HEK293 (cell line): Measurements from ENCODE around the gene TMEM151A.
"Not testable (repeated sequence)": the region's sequence is repeated elsewhere in the genome, so short reads cannot be mapped to it uniquely, and the experiment has no call there.

ENCODE experiments used
- CTCF ChIA-PET: fragments of 350-600 bp; formaldehyde crosslinking; extraction: SDS; loops from one replicate; lab custom pipeline; 2021; ENCODE audit warnings: antibody characterized with exemption; lab: Yijun Ruan, JAX
- POLR2A ChIA-PET: fragments of 300-600 bp; formaldehyde crosslinking; extraction: SDS; loops from one replicate; lab custom pipeline; 2020; ENCODE audit warnings: antibody characterized with exemption, inconsistent platforms; lab: Yijun Ruan, JAX
- H3K27ac ChIP-seq: fragments of 200-500 bp; sonication (Bioruptor generic); 2 replicates; pipeline ENCODE4 v1.5.1; 2014; ENCODE audit warnings: low read depth, low read length, control low read depth, inconsistent platforms; ENCODE audit errors: extremely low read depth
- H3K36me3 ChIP-seq, 2 experiments: fragments of 200-500 bp in 1 of 2; sonication (Bioruptor generic) in 1 of 2; 1 replicate in 1 of 2; 2 replicates in 1 of 2; pipeline ENCODE4 v1.5.1; 2014 to 2017; ENCODE audit warnings: inconsistent platforms in 2 of 2, low read length in 2 of 2; ENCODE audit not compliant: control insufficient read depth in 2 of 2, insufficient read depth in 1 of 2
- H3K4me1 ChIP-seq: fragments of 200-500 bp; sonication (Bioruptor generic); 2 replicates; pipeline ENCODE4 v1.5.1; 2014; ENCODE audit warnings: mild to moderate bottlenecking, low read length, inconsistent platforms; ENCODE audit not compliant: control insufficient read depth, insufficient read depth
- H3K4me3 ChIP-seq: 2 replicates; pipeline ENCODE4 v1.5.1; 2011; ENCODE audit warnings: low read depth, mild to moderate bottlenecking, control low read depth, low read length, moderate library complexity
- H3K9me3 ChIP-seq: fragments of 200-500 bp; sonication (Bioruptor generic); 2 replicates; pipeline ENCODE4 v1.5.1; 2014; ENCODE audit warnings: low read depth, low read length, inconsistent platforms; ENCODE audit not compliant: control insufficient read depth, insufficient read depth
- BCL11A ChIP-seq: fragments of 450-650 bp; formaldehyde crosslinking; IDR thresholded peaks from 2 replicates; pipeline ENCODE4 v1.5.1; 2016; ENCODE audit warnings: low read depth, missing biosample characterization, missing genetic modification characterization
- OVOL3 ChIP-seq: fragments of 450-650 bp; formaldehyde crosslinking; IDR thresholded peaks from 2 replicates; pipeline ENCODE4 v1.5.1; 2016; ENCODE audit warnings: missing biosample characterization, missing genetic modification characterization
- PATZ1 ChIP-seq: fragments of 450-650 bp; formaldehyde crosslinking; IDR thresholded peaks from 2 replicates; pipeline ENCODE4 v1.5.1; 2016; ENCODE audit warnings: missing biosample characterization, missing genetic modification characterization
- SETDB1 ChIP-seq: IDR thresholded peaks from one replicate; pipeline ENCODE4 v1.6.1; 2017; ENCODE audit warnings: mild to moderate bottlenecking, low read length, moderate library complexity, mixed read lengths; ENCODE audit not compliant: insufficient read length
- ZBTB17 ChIP-seq: fragments of 450-650 bp; formaldehyde crosslinking; IDR thresholded peaks from 2 replicates; pipeline ENCODE4 v1.5.1; 2016; ENCODE audit warnings: missing biosample characterization, missing genetic modification characterization
- ZBTB48 ChIP-seq: fragments of 450-650 bp; formaldehyde crosslinking; IDR thresholded peaks from 2 replicates; pipeline ENCODE4 v1.5.1; 2016; ENCODE audit warnings: missing biosample characterization, missing genetic modification characterization
- ZNF112 ChIP-seq: fragments of 450-650 bp; formaldehyde crosslinking; IDR thresholded peaks from 2 replicates; pipeline ENCODE4 v1.5.0; 2017; ENCODE audit warnings: missing biosample characterization, missing genetic modification characterization
- ZNF138 ChIP-seq: fragments of 450-650 bp; formaldehyde crosslinking; IDR thresholded peaks from 2 replicates; pipeline ENCODE4 v1.5.1; 2016; ENCODE audit warnings: missing biosample characterization, missing genetic modification characterization, borderline replicate concordance
- ZNF146 ChIP-seq: fragments of 450-650 bp; formaldehyde crosslinking; IDR thresholded peaks from 2 replicates; pipeline ENCODE4 v1.5.1; 2016; ENCODE audit warnings: missing biosample characterization, missing genetic modification characterization
- ZNF175 ChIP-seq: fragments of 450-650 bp; formaldehyde crosslinking; IDR thresholded peaks from 2 replicates; pipeline ENCODE4 v1.5.1; 2016; ENCODE audit warnings: missing biosample characterization, missing genetic modification characterization
- ZNF221 ChIP-seq: fragments of 450-650 bp; formaldehyde crosslinking; IDR thresholded peaks from 2 replicates; pipeline ENCODE4 v1.5.1; 2017; ENCODE audit warnings: missing biosample characterization, missing genetic modification characterization, borderline replicate concordance
- ZNF23 ChIP-seq: fragments of 450-650 bp; formaldehyde crosslinking; IDR thresholded peaks from 2 replicates; pipeline ENCODE4 v1.5.1; 2016; ENCODE audit warnings: missing biosample characterization, missing genetic modification characterization, borderline replicate concordance
- ZNF24 ChIP-seq: fragments of 450-650 bp; formaldehyde crosslinking; IDR thresholded peaks from 2 replicates; pipeline ENCODE4 v1.5.1; 2016; ENCODE audit warnings: missing biosample characterization, missing genetic modification characterization
- ZNF248 ChIP-seq: fragments of 450-650 bp; formaldehyde crosslinking; IDR thresholded peaks from 2 replicates; pipeline ENCODE4 v1.5.1; 2017; ENCODE audit warnings: missing biosample characterization, missing genetic modification characterization
- ZNF473 ChIP-seq: fragments of 450-650 bp; formaldehyde crosslinking; IDR thresholded peaks from 2 replicates; pipeline ENCODE4 v1.5.1; 2017; ENCODE audit warnings: missing biosample characterization, missing genetic modification characterization
- ZNF510 ChIP-seq: fragments of 450-650 bp; formaldehyde crosslinking; IDR thresholded peaks from 2 replicates; pipeline ENCODE4 v1.5.1; 2018; ENCODE audit warnings: mild to moderate bottlenecking, missing genetic modification characterization, missing biosample characterization; ENCODE audit not compliant: insufficient replicate concordance
- ZNF513 ChIP-seq: fragments of 450-650 bp; IDR thresholded peaks from 2 replicates; pipeline ENCODE4 v1.5.1; 2018; ENCODE audit warnings: missing biosample characterization, missing genetic modification characterization
- ZNF530 ChIP-seq: fragments of 450-650 bp; formaldehyde crosslinking; IDR thresholded peaks from 2 replicates; pipeline ENCODE4 v1.5.1; 2016; ENCODE audit warnings: low read depth, missing biosample characterization, missing genetic modification characterization
- ZNF596 ChIP-seq: fragments of 450-650 bp; IDR thresholded peaks from 2 replicates; pipeline ENCODE4 v1.5.0; 2018; ENCODE audit warnings: missing biosample characterization, mild to moderate bottlenecking, missing genetic modification characterization, moderate library complexity
- ZNF621 ChIP-seq: fragments of 450-650 bp; formaldehyde crosslinking; IDR thresholded peaks from 2 replicates; pipeline ENCODE4 v1.5.1; 2017; ENCODE audit warnings: missing biosample characterization, missing genetic modification characterization
- ZNF664 ChIP-seq: fragments of 450-650 bp; formaldehyde crosslinking; IDR thresholded peaks from 2 replicates; pipeline ENCODE4 v1.5.1; 2016; ENCODE audit warnings: missing biosample characterization, missing genetic modification characterization

The TMEM151A gene

GRCh38 chr11:66320748-66321147, 29.1 kb downstream of the TMEM151A start:
- CTCF ChIA-PET, H3K36me3 ChIP-seq, H3K4me3 ChIP-seq, POLR2A ChIA-PET, H3K4me1 ChIP-seq, H3K27ac ChIP-seq, H3K9me3 ChIP-seq: not testable (repeated sequence)
- peak; percentile 73 for TF ChIP-seq ZNF146 (tag by site-specific recombination)

- Histone ChIP-seq H3K36me3 (no peaks in the 10 kb centered on the region), H3K9me3 (no peaks in the 10 kb centered on the region), H3K27ac (no peak overlapping the region), H3K4me1 (no peaks in the 10 kb centered on the region), H3K4me3 (no peak overlapping the region)
- ChIA-PET CTCF (interaction anchor here (2.0 kb wide), 1 partner anchor 9 kb away, joined by 18 read pairs; no protein-coding TSS in a partner anchor), POLR2A (interaction anchor here (0.6 to 0.7 kb wide), 2 partner anchors 9 to 19 kb away, joined by 3 to 5 read pairs; no protein-coding TSS in a partner anchor)
- TF ChIP-seq ZNF23 (tag by site-specific recombination) (no peak), SETDB1 (no peak), ZNF664 (tag by site-specific recombination) (no peak), ZNF138 (tag by site-specific recombination) (no peak), ZNF24 (tag by site-specific recombination) (no peak), ZBTB17 (tag by site-specific recombination) (no peak), OVOL3 (tag by site-specific recombination) (no peak), ZNF621 (tag by site-specific recombination) (no peak), ZBTB48 (no peak), PATZ1 (tag by site-specific recombination) (no peak), ZNF175 (no peak), ZNF513 (tag by site-specific recombination) (no peak), ZNF221 (tag by site-specific recombination) (no peak), BCL11A (tag by site-specific recombination) (no peak), ZNF112 (no peak), ZNF473 (tag by site-specific recombination) (no peak), ZNF248 (tag by site-specific recombination) (no peak), ZNF596 (no peak), ZNF530 (no peak)
Measured at GRCh38 chr11:66321606-66322005, 29.9 kb downstream of the TMEM151A start.

GRCh38 chr11:66322732-66323427, 31.2 kb downstream of the TMEM151A start:
- Histone ChIP-seq H3K4me1 (no peaks in the 10 kb centered on the region), H3K9me3 (no peaks in the 10 kb centered on the region), H3K36me3 (no peaks in the 10 kb centered on the region), H3K4me3 (no peak overlapping the region), H3K27ac (no peak overlapping the region)
- POLR2A ChIA-PET, result no interaction called here
- CTCF ChIA-PET, result interaction anchor here (2.0 kb wide), 1 partner anchor 10 kb away, joined by 18 read pairs; no protein-coding TSS in a partner anchor
- TF ChIP-seq ZNF510 (tag by site-specific recombination), result no peak
